HepG2 (cell line): ENCODE results near the gene MAST1. TPM values are rescaled to one million over a fixed set of nuclear protein-coding genes. Genes with fewer than 3 reads are reported as not detected.

Experiments
- CHCHD3 ChIP-seq: sonication (generic); formaldehyde crosslinking; IDR thresholded peaks from 2 replicates; pipeline ENCODE4 v1.8.0; 2022; ENCODE audit warnings: mild to moderate bottlenecking, missing genetic modification reagents, moderate library complexity
- HDAC1 ChIP-seq: sonication (generic); formaldehyde crosslinking; IDR thresholded peaks from 2 replicates; pipeline ENCODE4 v1.5.1; 2020; ENCODE audit warnings: mild to moderate bottlenecking, missing genetic modification reagents
- HDAC2 ChIP-seq: sonication (generic); formaldehyde crosslinking; IDR thresholded peaks from 2 replicates; pipeline ENCODE4 v1.4.0; 2020; ENCODE audit warnings: missing genetic modification reagents
- KLF9 ChIP-seq: IDR thresholded peaks from 2 replicates; pipeline ENCODE4 v1.6.1; 2016; ENCODE audit warnings: low read depth
- NFATC3 ChIP-seq: sonication (generic); formaldehyde crosslinking; IDR thresholded peaks from 2 replicates; pipeline ENCODE4 v1.5.1; 2020; ENCODE audit warnings: mild to moderate bottlenecking, missing genetic modification reagents
- POLR2A ChIP-seq, 2 experiments: IDR thresholded peaks; 2 replicates each; pipeline ENCODE4 v1.6.1; 2011; ENCODE audit warnings: low read depth in 2 of 2, low read length in 2 of 2, mild to moderate bottlenecking in 1 of 2, moderate library complexity in 1 of 2; ENCODE audit not compliant: insufficient read depth in 1 of 2
- TEAD3 ChIP-seq: optimal IDR thresholded peaks from 2 replicates; pipeline ENCODE3; 2016; ENCODE audit warnings: borderline replicate concordance
- ZBTB43 ChIP-seq: sonication (generic); formaldehyde crosslinking; conservative IDR thresholded peaks from 2 replicates; pipeline ENCODE4 v1.4.0; 2020; ENCODE audit warnings: missing genetic modification reagents
- ZFP91 ChIP-seq: sonication (generic); formaldehyde crosslinking; IDR thresholded peaks from 2 replicates; pipeline ENCODE4 v1.9.0; 2022; ENCODE audit warnings: missing genetic modification reagents, mild to moderate bottlenecking, borderline replicate concordance
- ZFY ChIP-seq: sonication (generic); formaldehyde crosslinking; IDR thresholded peaks from 2 replicates; pipeline ENCODE4 v1.4.0; 2020; ENCODE audit warnings: missing genetic modification reagents
- ZKSCAN8 ChIP-seq: IDR thresholded peaks from 2 replicates; pipeline ENCODE4 v1.6.1; 2016; ENCODE audit warnings: borderline replicate concordance, missing genetic modification reagents, missing compliant biosample characterization
- ZNF264 ChIP-seq: sonication (generic); formaldehyde crosslinking; IDR thresholded peaks from 2 replicates; pipeline ENCODE4 v1.4.0; 2020; ENCODE audit warnings: missing genetic modification reagents
- ZNF766 ChIP-seq: sonication (generic); formaldehyde crosslinking; IDR thresholded peaks from 2 replicates; pipeline ENCODE4 v1.5.0; 2020; ENCODE audit warnings: missing genetic modification reagents, borderline replicate concordance
- ZNF788 ChIP-seq: sonication (generic); formaldehyde crosslinking; IDR thresholded peaks from 2 replicates; pipeline ENCODE4 v1.5.0; 2020; ENCODE audit warnings: mild to moderate bottlenecking, missing genetic modification reagents, borderline replicate concordance
- polyA plus RNA-seq, 8 experiments: library from polyadenylated mRNA; depleted of rRNA in 3 of 8; stranded (reverse) in 7 of 8; unstranded in 1 of 8; fragments of >200 nt; fragmentation: Illumina TruSeq in 4 of 8; extraction: Trizol in 4 of 8; gene quantifications; 2 replicates each; pipeline versions ENCODE4 v1.2.1 to v1.2.3, GENCODE V29; 2011 to 2016; ENCODE audit warnings: low read depth in 4 of 8, missing spikeins in 1 of 8, mixed read lengths in 1 of 8; ENCODE audit not compliant: insufficient read depth in 1 of 8
- total RNA-seq, 5 experiments: library from RNA; depleted of rRNA; stranded (reverse); fragments of >200 nt; fragmentation: Illumina TruSeq; extraction: Trizol; gene quantifications; 2 replicates each; pipeline ENCODE4 v1.2.3, GENCODE V29; 2016; ENCODE audit warnings: low read depth in 1 of 5
- TF ChIP-seq, protein P1 (sequence below): sonication (generic); formaldehyde crosslinking; IDR thresholded peaks from 2 replicates; pipeline ENCODE4 v1.5.1; 2020; ENCODE audit warnings: mild to moderate bottlenecking, moderate library complexity, missing genetic modification reagents
- TF ChIP-seq, protein P2 (sequence below): sonication (generic); formaldehyde crosslinking; IDR thresholded peaks from 2 replicates; pipeline ENCODE4 v1.4.0; 2020; ENCODE audit warnings: mild to moderate bottlenecking, missing genetic modification reagents
- TF ChIP-seq, protein P3 (sequence below): sonication (generic); formaldehyde crosslinking; IDR thresholded peaks from 2 replicates; pipeline ENCODE4 v1.4.0; 2020; ENCODE audit warnings: low read depth, mild to moderate bottlenecking, missing genetic modification reagents

Gene MAST1
- total and polyA plus RNA-seq, 2 of the 13 experiments (the other 11 are each of a cell fraction or from before 2014, with no cell fraction given): 0.73 to 4.7 TPM

- TF ChIP-seq, protein P1, sequence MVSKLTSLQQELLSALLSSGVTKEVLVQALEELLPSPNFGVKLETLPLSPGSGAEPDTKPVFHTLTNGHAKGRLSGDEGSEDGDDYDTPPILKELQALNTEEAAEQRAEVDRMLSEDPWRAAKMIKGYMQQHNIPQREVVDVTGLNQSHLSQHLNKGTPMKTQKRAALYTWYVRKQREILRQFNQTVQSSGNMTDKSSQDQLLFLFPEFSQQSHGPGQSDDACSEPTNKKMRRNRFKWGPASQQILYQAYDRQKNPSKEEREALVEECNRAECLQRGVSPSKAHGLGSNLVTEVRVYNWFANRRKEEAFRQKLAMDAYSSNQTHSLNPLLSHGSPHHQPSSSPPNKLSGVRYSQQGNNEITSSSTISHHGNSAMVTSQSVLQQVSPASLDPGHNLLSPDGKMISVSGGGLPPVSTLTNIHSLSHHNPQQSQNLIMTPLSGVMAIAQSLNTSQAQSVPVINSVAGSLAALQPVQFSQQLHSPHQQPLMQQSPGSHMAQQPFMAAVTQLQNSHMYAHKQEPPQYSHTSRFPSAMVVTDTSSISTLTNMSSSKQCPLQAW (CRISPR knock-in tag): peak; percentile 54; the same call in 1 of the 2 replicates
- TF ChIP-seq ZNF788 (CRISPR knock-in tag) (peak; percentile 55; the same call in 1 of the 2 replicates), TEAD3 (CRISPR knock-in tag) (peak; percentile 59), ZKSCAN8 (CRISPR knock-in tag) (peak; percentile 62; the same call in 1 of the 2 replicates), ZNF264 (CRISPR knock-in tag) (0 out of 2 replicates have a peak, but pooled peaks have one; percentile 34), HDAC1 (CRISPR knock-in tag) (peak; percentile 75), CHCHD3 (CRISPR knock-in tag) (0 out of 2 replicates have a peak, but pooled peaks have one; percentile 25), POLR2A (IDR thresholded peaks at IDR 0.05; ENCODE audit: insufficient read depth in 1 of 2, low read depth in 2 of 2, low read length in 2 of 2) (peak in 1 of 2 experiments; percentile 48; a peak in 1 of 4 replicates), KLF9 (CRISPR knock-in tag) (no peak), ZBTB43 (CRISPR knock-in tag) (0 out of 2 replicates have a peak, but pooled peaks have one; percentile 8), ZFY (peak; percentile 54; the same call in 1 of the 2 replicates), HDAC2 (CRISPR knock-in tag) (peak; percentile 47; the same call in 1 of the 2 replicates), ZFP91 (CRISPR knock-in tag) (peak; percentile 58; the same call in 1 of the 2 replicates), NFATC3 (CRISPR knock-in tag) (peak; percentile 53; the same call in 1 of the 2 replicates), ZNF766 (CRISPR knock-in tag) (no peak)
- TF ChIP-seq, protein P2, sequence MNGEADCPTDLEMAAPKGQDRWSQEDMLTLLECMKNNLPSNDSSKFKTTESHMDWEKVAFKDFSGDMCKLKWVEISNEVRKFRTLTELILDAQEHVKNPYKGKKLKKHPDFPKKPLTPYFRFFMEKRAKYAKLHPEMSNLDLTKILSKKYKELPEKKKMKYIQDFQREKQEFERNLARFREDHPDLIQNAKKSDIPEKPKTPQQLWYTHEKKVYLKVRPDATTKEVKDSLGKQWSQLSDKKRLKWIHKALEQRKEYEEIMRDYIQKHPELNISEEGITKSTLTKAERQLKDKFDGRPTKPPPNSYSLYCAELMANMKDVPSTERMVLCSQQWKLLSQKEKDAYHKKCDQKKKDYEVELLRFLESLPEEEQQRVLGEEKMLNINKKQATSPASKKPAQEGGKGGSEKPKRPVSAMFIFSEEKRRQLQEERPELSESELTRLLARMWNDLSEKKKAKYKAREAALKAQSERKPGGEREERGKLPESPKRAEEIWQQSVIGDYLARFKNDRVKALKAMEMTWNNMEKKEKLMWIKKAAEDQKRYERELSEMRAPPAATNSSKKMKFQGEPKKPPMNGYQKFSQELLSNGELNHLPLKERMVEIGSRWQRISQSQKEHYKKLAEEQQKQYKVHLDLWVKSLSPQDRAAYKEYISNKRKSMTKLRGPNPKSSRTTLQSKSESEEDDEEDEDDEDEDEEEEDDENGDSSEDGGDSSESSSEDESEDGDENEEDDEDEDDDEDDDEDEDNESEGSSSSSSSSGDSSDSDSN (CRISPR knock-in tag): peak; percentile 75
- TF ChIP-seq, protein P3, sequence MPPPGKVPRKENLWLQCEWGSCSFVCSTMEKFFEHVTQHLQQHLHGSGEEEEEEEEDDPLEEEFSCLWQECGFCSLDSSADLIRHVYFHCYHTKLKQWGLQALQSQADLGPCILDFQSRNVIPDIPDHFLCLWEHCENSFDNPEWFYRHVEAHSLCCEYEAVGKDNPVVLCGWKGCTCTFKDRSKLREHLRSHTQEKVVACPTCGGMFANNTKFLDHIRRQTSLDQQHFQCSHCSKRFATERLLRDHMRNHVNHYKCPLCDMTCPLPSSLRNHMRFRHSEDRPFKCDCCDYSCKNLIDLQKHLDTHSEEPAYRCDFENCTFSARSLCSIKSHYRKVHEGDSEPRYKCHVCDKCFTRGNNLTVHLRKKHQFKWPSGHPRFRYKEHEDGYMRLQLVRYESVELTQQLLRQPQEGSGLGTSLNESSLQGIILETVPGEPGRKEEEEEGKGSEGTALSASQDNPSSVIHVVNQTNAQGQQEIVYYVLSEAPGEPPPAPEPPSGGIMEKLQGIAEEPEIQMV (CRISPR knock-in tag): no peak
Observed at GRCh38 chr19:12789904-12790619, 48.3 kb upstream of the MAST1 start (continued).
